Gastroesophageal sphincter (tissue), 4 donors: ENCODE data around the gene PSTPIP1. TPM values are rescaled to one million over a fixed set of nuclear protein-coding genes. Genes with fewer than 3 reads are reported as not detected.

Source experiments
- ATAC-seq: fragments of 150-250 bp; one replicate; pipeline ENCODE4 v1.9.1; 2016; ENCODE audit warnings: mild to moderate bottlenecking, moderate library complexity
- H3K27ac ChIP-seq, 4 donors: fragments of 200-600 bp; sonication (generic) in 3 of 4; 1 replicate in 3 of 4; 2 replicates in 1 of 4; pipeline ENCODE4 v1.5.1; 2016 to 2019
- H3K27me3 ChIP-seq: fragments of 200-600 bp; sonication (generic); one replicate; pipeline ENCODE4 v1.5.1; 2019
- H3K36me3 ChIP-seq, 2 donors: fragments of 200-600 bp; sonication (generic); one replicate each; pipeline ENCODE4 v1.5.1; 2019; ENCODE audit warnings: control low read depth in 1 of 2
- H3K4me1 ChIP-seq, 3 donors: fragments of 200-600 bp; sonication (generic); 1 replicate in 2 of 3; 2 replicates in 1 of 3; pipeline ENCODE4 v1.5.1; 2016 to 2019; ENCODE audit warnings: control low read depth in 2 of 3
- H3K4me3 ChIP-seq, 2 donors: fragments of 200-600 bp; sonication (generic); one replicate each; pipeline ENCODE4 v1.5.1; 2019; ENCODE audit warnings: mild to moderate bottlenecking in 1 of 2, moderate library complexity in 1 of 2
- H3K9me3 ChIP-seq, 3 donors: fragments of 200-600 bp; sonication (generic); one replicate each; pipeline ENCODE4 v1.5.1; 2017 to 2019; ENCODE audit warnings: control low read depth in 2 of 3
- EP300 ChIP-seq: sonication (generic); formaldehyde crosslinking; IDR thresholded peaks from one replicate; pipeline ENCODE4 v1.6.1; 2017; ENCODE audit warnings: antibody characterized with exemption, mild to moderate bottlenecking
- POLR2A ChIP-seq, 2 donors: fragments of 450-650 bp; IDR thresholded peaks; one replicate each; pipeline ENCODE4 v1.6.1; 2017; ENCODE audit warnings: antibody characterized with exemption in 2 of 2, mild to moderate bottlenecking in 2 of 2, moderate library complexity in 1 of 2
- POLR2AphosphoS5 ChIP-seq: sonication (generic); formaldehyde crosslinking; IDR thresholded peaks from one replicate; pipeline ENCODE4 v1.6.1; 2017; ENCODE audit warnings: antibody characterized with exemption
- WGBS, 2 donors: methylation state at CpG; one replicate each; pipeline ENCODE4 v1.1.5; 2018; ENCODE audit warnings: low coverage in 1 of 2; 5-methylcytosine and 5-hydroxymethylcytosine counted together
- total RNA-seq, 4 donors: library from RNA; depleted of rRNA; stranded (reverse); fragments of >200 nt; gene quantifications; one replicate each; pipeline ENCODE4 v1.1.0, GENCODE V29; 2016
- TF ChIP-seq, protein P1 (sequence below), 4 experiments: fragments of 200-600 bp in 2 of 4; fragments of 450-650 bp in 2 of 4; sonication (generic) in 1 of 4; IDR thresholded peaks; one replicate each; pipeline ENCODE4 v1.5.1; 2017 to 2019; ENCODE audit warnings: antibody characterized with exemption in 4 of 4, mild to moderate bottlenecking in 2 of 4, moderate library complexity in 2 of 4

The PSTPIP1 gene
- total RNA-seq, 4 donors from 2014 or later = 7.1 to 18.2 (median 9.0) TPM

DNA sequence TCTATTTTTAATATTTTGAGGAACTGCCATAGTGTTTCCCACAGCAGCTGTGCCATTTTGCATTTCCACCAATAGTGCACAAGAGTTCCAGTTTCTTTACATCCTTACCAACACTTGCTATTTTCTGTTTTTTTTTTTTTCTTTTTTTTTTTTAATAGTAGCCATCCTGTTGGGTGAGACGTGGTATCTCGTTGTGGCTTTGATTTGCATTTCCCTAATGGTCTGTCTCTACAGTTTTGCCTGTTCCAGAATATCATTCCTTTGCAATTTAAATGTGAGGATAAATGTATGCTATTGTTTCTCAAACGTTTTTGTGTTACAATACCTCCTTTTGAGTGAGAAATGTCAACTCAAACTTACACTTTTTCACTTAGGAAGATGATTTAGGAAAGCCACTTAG lies 41.0 kb upstream of the PSTPIP1 start:
- H3K27me3 ChIP-seq = no peaks in the 10 kb centered on the region
- WGBS, 2 donors = 61 to 67% methylated on average over 3 of the region's 3 CpGs
- no peaks in the 10 kb centered on the region for H3K9me3 ChIP-seq
- peaks cover 0 to 23% of the 10 kb centered on the region in 2 donors for H3K36me3 ChIP-seq
- no peak overlapping the region for H3K27ac ChIP-seq
- no peaks in the 10 kb centered on the region for H3K4me1 ChIP-seq
- TF ChIP-seq EP300 (no peak), POLR2AphosphoS5 (no peak), POLR2A (IDR thresholded peaks at IDR 0.05) (no peak)
- TF ChIP-seq, protein P1, sequence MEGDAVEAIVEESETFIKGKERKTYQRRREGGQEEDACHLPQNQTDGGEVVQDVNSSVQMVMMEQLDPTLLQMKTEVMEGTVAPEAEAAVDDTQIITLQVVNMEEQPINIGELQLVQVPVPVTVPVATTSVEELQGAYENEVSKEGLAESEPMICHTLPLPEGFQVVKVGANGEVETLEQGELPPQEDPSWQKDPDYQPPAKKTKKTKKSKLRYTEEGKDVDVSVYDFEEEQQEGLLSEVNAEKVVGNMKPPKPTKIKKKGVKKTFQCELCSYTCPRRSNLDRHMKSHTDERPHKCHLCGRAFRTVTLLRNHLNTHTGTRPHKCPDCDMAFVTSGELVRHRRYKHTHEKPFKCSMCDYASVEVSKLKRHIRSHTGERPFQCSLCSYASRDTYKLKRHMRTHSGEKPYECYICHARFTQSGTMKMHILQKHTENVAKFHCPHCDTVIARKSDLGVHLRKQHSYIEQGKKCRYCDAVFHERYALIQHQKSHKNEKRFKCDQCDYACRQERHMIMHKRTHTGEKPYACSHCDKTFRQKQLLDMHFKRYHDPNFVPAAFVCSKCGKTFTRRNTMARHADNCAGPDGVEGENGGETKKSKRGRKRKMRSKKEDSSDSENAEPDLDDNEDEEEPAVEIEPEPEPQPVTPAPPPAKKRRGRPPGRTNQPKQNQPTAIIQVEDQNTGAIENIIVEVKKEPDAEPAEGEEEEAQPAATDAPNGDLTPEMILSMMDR (IDR thresholded peaks at IDR 0.05) = no peak
- no peak for ATAC-seq
- no peak overlapping the region for H3K4me3 ChIP-seq

DNA sequence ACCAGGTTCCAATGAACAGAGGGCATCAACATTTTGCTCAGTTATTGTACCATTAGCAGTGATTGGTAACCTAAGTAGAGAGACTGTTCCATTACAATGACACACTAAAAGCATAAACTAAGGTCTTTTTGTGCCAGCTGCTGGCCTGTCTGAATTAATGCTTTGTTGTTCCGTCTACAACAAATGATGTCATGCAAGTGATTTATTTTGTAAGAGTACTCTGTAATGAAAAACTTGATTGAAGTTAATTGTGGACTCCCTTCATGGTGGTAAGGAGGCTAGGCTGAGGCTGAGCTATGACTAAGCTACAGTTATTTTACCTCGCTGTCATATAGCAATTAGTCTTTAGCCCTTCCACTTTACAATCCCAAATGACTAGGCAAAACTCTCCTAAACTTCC lies 40.2 kb upstream of the PSTPIP1 start:
- Histone ChIP-seq H3K27me3 (no peaks in the 10 kb centered on the region), H3K36me3 (peaks cover 0 to 16% of the 10 kb centered on the region in 2 donors), H3K27ac (no peak overlapping the region), H3K4me3 (no peak overlapping the region), H3K9me3 (no peaks in the 10 kb centered on the region), H3K4me1 (no peaks in the 10 kb centered on the region)
- ATAC-seq = no peak
- no peak for TF ChIP-seq POLR2AphosphoS5
- TF ChIP-seq POLR2A (IDR thresholded peaks at IDR 0.05) = no peak
- TF ChIP-seq EP300 = no peak
- TF ChIP-seq, protein P1 (IDR thresholded peaks at IDR 0.05) = no peak
- WGBS, 2 donors = 30 to 44% methylated on average over 1 to 2 of the region's 2 CpGs

DNA sequence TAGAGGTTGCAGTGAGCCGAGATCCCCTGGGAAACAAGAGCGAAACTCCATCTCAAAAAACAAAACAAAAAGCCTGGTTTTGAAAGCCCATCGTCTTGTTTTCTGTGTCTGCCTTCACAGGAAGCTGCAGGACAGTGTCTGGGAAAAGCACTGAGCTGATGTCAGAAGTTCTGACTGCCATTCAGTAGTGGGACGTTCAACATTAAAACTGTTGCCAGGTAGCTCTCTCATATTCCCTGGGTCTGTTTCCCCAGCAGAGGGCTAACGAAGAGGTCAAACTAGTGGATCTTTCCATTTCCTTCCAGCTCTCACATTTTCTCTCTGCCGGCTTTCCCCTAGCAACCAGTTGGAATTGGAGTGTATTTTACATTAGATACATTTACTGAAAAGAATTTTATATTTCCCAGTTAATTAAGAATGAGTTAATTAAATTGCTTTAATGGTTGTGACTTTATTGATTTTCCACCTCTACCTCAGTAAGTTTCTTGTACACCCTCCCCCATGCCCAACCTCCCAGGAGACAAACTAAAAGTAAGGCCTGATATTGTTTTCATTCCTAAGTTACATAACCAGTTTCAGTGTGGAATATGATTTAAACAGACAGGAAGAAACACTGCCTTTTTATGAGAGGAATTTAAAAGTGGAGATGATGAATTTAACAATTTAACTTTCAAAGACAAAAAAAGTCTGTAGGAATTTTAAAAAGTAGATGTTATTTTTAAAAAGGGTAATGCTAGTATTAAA lies 33.5 kb upstream of the PSTPIP1 start:
- no peaks in the 10 kb centered on the region for H3K36me3 ChIP-seq
- TF ChIP-seq POLR2A (IDR thresholded peaks at IDR 0.05) (no peak), EP300 (no peak), POLR2AphosphoS5 (no peak)
- peaks cover 0 to 40% (median 3%) of the 10 kb centered on the region in 3 donors for H3K4me1 ChIP-seq
- H3K4me3 ChIP-seq = no peak overlapping the region
- ATAC-seq = peak; percentile 34
- no peaks in the 10 kb centered on the region for H3K9me3 ChIP-seq
- 27 to 37% methylated on average over 5 to 6 of the region's 6 CpGs for WGBS, 2 donors
- H3K27ac ChIP-seq = peak overlapping the region in 3 of 4 donors; percentile 3 to 33 (median 21)
- H3K27me3 ChIP-seq = no peaks in the 10 kb centered on the region

DNA sequence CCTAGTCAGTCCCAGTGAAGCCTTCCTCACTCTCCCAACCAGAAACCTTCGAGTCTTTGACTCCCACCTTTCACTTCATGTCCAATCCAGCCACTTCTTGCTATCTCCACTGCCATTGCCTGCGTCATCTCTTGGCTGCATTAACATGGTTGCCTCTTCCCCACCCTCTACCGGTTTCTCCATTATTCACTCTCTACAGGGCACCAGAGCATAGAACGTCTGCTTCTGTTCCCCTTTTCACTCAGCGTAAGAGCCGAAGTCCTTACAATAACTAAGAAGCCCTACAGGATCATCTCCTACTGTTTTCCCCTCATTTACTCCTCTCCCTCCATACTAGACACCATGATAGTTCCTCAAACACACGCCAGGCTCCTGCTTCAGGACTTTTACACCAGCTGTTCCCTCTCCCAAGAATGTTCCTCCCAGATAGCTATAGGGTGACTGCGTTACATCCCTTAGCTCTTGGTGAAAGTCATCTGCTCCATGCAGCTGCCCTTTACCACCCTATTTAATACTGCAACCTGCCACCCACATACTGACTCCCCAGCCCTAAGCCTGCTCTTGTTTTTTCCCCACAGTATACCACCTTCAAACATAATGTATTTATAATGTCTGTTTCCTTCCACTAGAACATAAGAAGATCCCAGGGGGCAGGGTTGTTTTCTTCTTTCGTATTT lies 32.5 kb upstream of the PSTPIP1 start:
- ATAC-seq = no peak
- 90 to 92% methylated on average over 8 to 9 of the region's 9 CpGs for WGBS, 2 donors
- Histone ChIP-seq H3K36me3 (no peaks in the 10 kb centered on the region), H3K4me3 (no peak overlapping the region), H3K27me3 (no peaks in the 10 kb centered on the region), H3K9me3 (no peaks in the 10 kb centered on the region), H3K4me1 (peaks cover 0 to 50% (median 3%) of the 10 kb centered on the region in 3 donors), H3K27ac (peak overlapping the region in 1 of 4 donors; percentile 3)
- TF ChIP-seq EP300 (no peak), POLR2A (IDR thresholded peaks at IDR 0.05) (no peak), POLR2AphosphoS5 (no peak)
- TF ChIP-seq, protein P1 (IDR thresholded peaks at IDR 0.05) = no peak

DNA sequence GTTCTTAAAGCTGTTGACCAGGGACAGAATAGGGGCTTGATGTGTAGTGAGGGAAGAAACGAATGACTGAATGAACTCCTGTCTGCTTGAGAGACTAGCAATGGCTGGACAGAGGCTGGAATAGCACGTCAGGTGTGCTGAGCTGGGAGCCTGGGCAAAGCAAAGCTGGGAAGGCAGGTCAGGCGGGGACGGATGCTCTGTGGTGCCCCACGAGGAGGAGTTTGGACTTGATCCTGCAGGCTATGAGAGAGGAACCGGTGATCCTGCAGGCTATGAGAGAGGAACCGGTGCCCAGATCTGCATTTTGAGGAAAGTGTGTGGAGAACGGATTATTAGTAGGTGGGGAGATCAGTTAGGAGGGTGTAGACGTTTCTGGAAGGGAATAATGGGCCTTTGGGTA lies 31.3 kb upstream of the PSTPIP1 start:
- peak overlapping the region in 2 of 4 donors; percentile 37 to 49 for H3K27ac ChIP-seq

More for the DNA sequence above, 31.3 kb upstream of the PSTPIP1 start:
- no peak for ATAC-seq
- H3K4me3 ChIP-seq = no peak overlapping the region
- TF ChIP-seq POLR2AphosphoS5 = no peak
- TF ChIP-seq POLR2A (IDR thresholded peaks at IDR 0.05) = no peak
- TF ChIP-seq, protein P1 (IDR thresholded peaks at IDR 0.05) = no peak
- no peak for TF ChIP-seq EP300
- peaks cover 0 to 54% (median 3%) of the 10 kb centered on the region in 3 donors for H3K4me1 ChIP-seq
- H3K27me3 ChIP-seq = no peaks in the 10 kb centered on the region
- no peaks in the 10 kb centered on the region for H3K9me3 ChIP-seq
- no peaks in the 10 kb centered on the region for H3K36me3 ChIP-seq
- 47 to 54% methylated on average over 3 to 8 of the region's 9 CpGs for WGBS, 2 donors
